Activated B cell treated with CpG ODN at 0.5 μM for 24 hours (primary cell): Measurements from ENCODE around the gene EPB41L3. TPM values are rescaled to one million over a fixed set of nuclear protein-coding genes. Genes with fewer than 3 reads are reported as not detected.

ENCODE experiments used
- ATAC-seq: fragments of 200-7000 bp; cut with Tn5 transposase; one replicate; pipeline ENCODE4 v1.10.0; 2021; ENCODE audit warnings: low read depth, mild to moderate bottlenecking, moderate library complexity
- CTCF ChIA-PET: fragments of 350-600 bp; sonication (Branson Sonifier 250); formaldehyde crosslinking; loops from one replicate; lab custom pipeline; 2021; ENCODE audit warnings: antibody characterized with exemption; lab: Charles Lee
- POLR2A ChIA-PET: fragments of 350-600 bp; sonication (Branson Sonifier 250); formaldehyde crosslinking; loops from one replicate; lab custom pipeline; 2021; ENCODE audit warnings: antibody characterized with exemption; lab: Charles Lee
- DNase-seq: peaks from one replicate; pipeline ENCODE4 v3.0.0; 2022
- H3K27ac Mint-ChIP-seq: one replicate; pipeline ENCODE4 v1.8.0; 2020; ENCODE audit warnings: mixed read lengths
- H3K27me3 Mint-ChIP-seq: one replicate; pipeline ENCODE4 v1.8.0; 2021; ENCODE audit warnings: mixed read lengths
- H3K36me3 Mint-ChIP-seq: one replicate; pipeline ENCODE4 v1.8.0; 2021; ENCODE audit warnings: low read depth, mixed read lengths
- H3K4me1 Mint-ChIP-seq: one replicate; pipeline ENCODE4 v1.8.0; 2021; ENCODE audit warnings: mixed read lengths
- H3K4me3 Mint-ChIP-seq: one replicate; pipeline ENCODE4 v1.8.0; 2020; ENCODE audit warnings: mild to moderate bottlenecking, mixed read lengths
- H3K9me3 Mint-ChIP-seq: one replicate; pipeline ENCODE4 v1.8.0; 2020; ENCODE audit warnings: mixed read lengths
- intact Hi-C: fragments of 100-400 bp; cut with micrococcal nuclease; formaldehyde crosslinking; loops from one replicate; pipeline ENCODE4 v1.15.1; 2024
- total RNA-seq: library from RNA; stranded (reverse); gene quantifications from 2 replicates; pipeline ENCODE4 v1.2.3, GENCODE V29; 2022
- TF ChIP-seq, protein P1 (sequence below): fragments of 200-600 bp; IDR thresholded peaks from one replicate; pipeline ENCODE4 v1.8.0; 2022; ENCODE audit warnings: antibody characterized with exemption, mild to moderate bottlenecking

Gene EPB41L3
- total RNA-seq, 1 donor from 2014 or later: 0.73 TPM

DNA sequence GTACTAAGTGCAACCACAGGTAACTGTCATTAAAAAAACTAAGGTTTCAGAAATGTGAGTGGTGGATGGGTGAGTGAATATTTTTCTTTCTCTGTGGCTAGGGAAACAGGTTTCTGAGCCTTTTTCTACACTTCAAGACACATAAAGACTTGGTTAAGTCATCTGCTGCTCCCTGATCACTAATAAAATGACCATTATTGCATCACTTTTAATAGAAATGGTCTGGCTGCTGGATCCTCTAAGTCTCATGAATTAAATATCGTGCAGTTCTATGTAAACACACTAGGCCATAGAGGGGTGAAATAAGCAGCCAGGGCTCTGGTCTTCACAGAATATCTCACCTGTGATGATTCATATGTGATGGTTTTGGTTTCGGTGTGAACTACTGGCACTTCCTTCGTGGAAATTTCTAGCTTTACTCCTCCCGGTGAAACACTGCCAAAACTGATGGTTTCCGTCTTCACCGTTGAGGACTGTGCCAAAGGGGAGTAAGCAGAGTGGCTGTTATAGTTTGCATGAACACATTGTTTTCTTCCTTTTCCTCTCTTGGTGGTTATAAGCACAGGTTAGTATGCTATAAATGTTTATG lies 147.8 kb downstream of the EPB41L3 start:
- ATAC-seq (no peak), DNase-seq (no peak)
- no peaks in the 10 kb centered on the region for H3K4me1 Mint-ChIP-seq
- no peaks in the 10 kb centered on the region for H3K9me3 Mint-ChIP-seq
- no peaks in the 10 kb centered on the region for H3K36me3 Mint-ChIP-seq
- H3K4me3 Mint-ChIP-seq: no peak overlapping the region
- TF ChIP-seq, protein P1, sequence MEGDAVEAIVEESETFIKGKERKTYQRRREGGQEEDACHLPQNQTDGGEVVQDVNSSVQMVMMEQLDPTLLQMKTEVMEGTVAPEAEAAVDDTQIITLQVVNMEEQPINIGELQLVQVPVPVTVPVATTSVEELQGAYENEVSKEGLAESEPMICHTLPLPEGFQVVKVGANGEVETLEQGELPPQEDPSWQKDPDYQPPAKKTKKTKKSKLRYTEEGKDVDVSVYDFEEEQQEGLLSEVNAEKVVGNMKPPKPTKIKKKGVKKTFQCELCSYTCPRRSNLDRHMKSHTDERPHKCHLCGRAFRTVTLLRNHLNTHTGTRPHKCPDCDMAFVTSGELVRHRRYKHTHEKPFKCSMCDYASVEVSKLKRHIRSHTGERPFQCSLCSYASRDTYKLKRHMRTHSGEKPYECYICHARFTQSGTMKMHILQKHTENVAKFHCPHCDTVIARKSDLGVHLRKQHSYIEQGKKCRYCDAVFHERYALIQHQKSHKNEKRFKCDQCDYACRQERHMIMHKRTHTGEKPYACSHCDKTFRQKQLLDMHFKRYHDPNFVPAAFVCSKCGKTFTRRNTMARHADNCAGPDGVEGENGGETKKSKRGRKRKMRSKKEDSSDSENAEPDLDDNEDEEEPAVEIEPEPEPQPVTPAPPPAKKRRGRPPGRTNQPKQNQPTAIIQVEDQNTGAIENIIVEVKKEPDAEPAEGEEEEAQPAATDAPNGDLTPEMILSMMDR: no peak
- POLR2A ChIA-PET: no interaction called here
- intact Hi-C loops: no loop called here
- H3K27me3 Mint-ChIP-seq: peaks cover 3% of the 10 kb centered on the region
- H3K27ac Mint-ChIP-seq: no peak overlapping the region
- CTCF ChIA-PET: no interaction called here

DNA sequence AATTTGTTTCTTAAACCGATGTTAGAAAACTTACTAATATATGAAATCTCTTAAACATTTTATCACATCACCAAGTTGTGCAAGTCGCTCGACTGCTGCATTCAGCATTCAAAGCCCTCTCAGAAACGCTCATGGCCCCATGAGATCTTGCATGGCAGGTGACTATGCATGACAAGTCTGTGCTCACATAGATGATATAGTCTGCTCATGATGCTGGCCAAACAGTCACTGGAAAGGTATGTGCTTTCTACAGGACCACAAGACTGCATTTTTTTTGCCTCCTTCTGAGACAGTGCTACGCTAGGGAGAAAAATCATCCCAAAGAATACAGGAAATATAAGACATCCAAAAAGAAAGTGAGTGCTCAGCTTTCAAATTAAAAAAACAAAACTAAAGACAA lies 150.0 kb downstream of the EPB41L3 start:
- Mint-ChIP-seq H3K36me3 (no peaks in the 10 kb centered on the region), H3K27ac (no peak overlapping the region), H3K4me3 (no peak overlapping the region), H3K9me3 (no peaks in the 10 kb centered on the region), H3K4me1 (no peaks in the 10 kb centered on the region), H3K27me3 (no peaks in the 10 kb centered on the region)
- CTCF ChIA-PET: no interaction called here
- ATAC-seq (no peak), DNase-seq (no peak)
- intact Hi-C loops: no loop called here
- TF ChIP-seq, protein P1: no peak
- POLR2A ChIA-PET: no interaction called here

DNA sequence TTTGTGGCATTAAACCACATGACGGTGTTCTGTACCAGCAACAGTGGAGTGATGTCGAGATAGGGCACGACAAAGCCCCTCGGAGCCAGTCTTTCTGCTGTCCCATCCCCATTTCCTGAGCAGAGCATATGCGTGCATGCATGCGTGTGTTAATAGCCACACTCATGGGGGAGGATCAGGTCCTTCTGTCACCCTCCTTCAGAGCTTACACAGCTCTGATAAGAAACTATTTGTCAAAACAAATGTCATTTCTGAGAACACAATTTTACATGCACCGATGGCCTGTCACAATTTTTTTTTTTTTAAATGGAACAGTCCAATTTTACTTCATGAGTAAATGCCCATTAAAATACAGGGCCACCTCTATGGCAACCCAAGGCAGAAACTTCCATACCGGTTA lies 152.4 kb downstream of the EPB41L3 start:
- H3K4me3 Mint-ChIP-seq: no peak overlapping the region
- H3K27me3 Mint-ChIP-seq: peaks cover 2% of the 10 kb centered on the region
- H3K9me3 Mint-ChIP-seq: no peaks in the 10 kb centered on the region
- ATAC-seq (no peak), DNase-seq (no peak)
- TF ChIP-seq, protein P1: no peak
- H3K36me3 Mint-ChIP-seq: no peaks in the 10 kb centered on the region
- ChIA-PET CTCF (no interaction called here), POLR2A (no interaction called here)
- no peaks in the 10 kb centered on the region for H3K4me1 Mint-ChIP-seq
- H3K27ac Mint-ChIP-seq: no peak overlapping the region
- intact Hi-C loops: no loop called here

- DNase-seq (no peak), ATAC-seq (no peak)
- H3K4me1 Mint-ChIP-seq: no peaks in the 10 kb centered on the region
- TF ChIP-seq, protein P1: no peak
- ChIA-PET CTCF (no interaction called here), POLR2A (no interaction called here)
- no peaks in the 10 kb centered on the region for H3K36me3 Mint-ChIP-seq
- no peak overlapping the region for H3K27ac Mint-ChIP-seq
- H3K9me3 Mint-ChIP-seq: no peaks in the 10 kb centered on the region
- peaks cover 2% of the 10 kb centered on the region for H3K27me3 Mint-ChIP-seq
- H3K4me3 Mint-ChIP-seq: no peak overlapping the region
- intact Hi-C loops: no loop called here
These were observed 154.4 kb downstream of the EPB41L3 start for GRCh38 chr18:5389356-5389755.

DNA sequence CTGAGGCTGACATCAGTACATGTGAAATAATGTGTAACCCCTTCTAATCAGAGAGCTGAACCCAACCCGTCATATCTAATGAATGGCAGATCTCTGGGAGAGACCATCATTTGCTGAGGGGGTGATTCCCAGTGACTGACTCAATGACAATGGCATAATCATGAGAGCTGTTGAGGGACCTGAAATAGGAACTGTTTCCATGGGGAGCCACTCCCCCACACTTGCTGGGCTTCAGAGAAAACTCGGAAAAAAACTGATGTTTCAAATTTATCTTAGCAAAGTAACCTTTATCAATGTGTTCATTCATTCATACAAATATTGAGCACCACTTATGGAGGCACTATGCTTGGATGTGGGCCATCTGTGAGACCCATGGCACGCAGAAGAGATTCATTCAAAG lies 154.9 kb downstream of the EPB41L3 start:
- H3K36me3 Mint-ChIP-seq: no peaks in the 10 kb centered on the region
- no peak overlapping the region for H3K4me3 Mint-ChIP-seq
- POLR2A ChIA-PET: no interaction called here
- H3K27ac Mint-ChIP-seq: no peak overlapping the region
- peaks cover 2% of the 10 kb centered on the region for H3K27me3 Mint-ChIP-seq
- intact Hi-C loops: no loop called here
- TF ChIP-seq, protein P1: no peak
- ATAC-seq: no peak
- CTCF ChIA-PET: no interaction called here
- no peaks in the 10 kb centered on the region for H3K4me1 Mint-ChIP-seq
- no peaks in the 10 kb centered on the region for H3K9me3 Mint-ChIP-seq
- DNase-seq: no peak
